GM12878 (cell line): Measurements from ENCODE around the gene TAS2R41.

Source experiments
- CTCF ChIP-seq, 3 experiments: IDR thresholded peaks in 2 of 3; conservative IDR thresholded peaks in 1 of 3; 2 replicates each; pipeline ENCODE4 v1.5.1; 2011; ENCODE audit warnings: low read depth in 3 of 3, low read length in 3 of 3, mild to moderate bottlenecking in 3 of 3, control low read depth in 2 of 3, moderate library complexity in 2 of 3, inconsistent platforms in 1 of 3, mixed read lengths in 1 of 3; ENCODE audit not compliant: control insufficient read depth in 2 of 3, insufficient read depth in 1 of 3; ENCODE audit errors: extremely low read depth in 1 of 3
- EGR1 ChIP-seq, 2 experiments: IDR thresholded peaks; 1 replicate in 1 of 2; 2 replicates in 1 of 2; pipeline ENCODE4 v1.6.1; 2011 to 2012; ENCODE audit warnings: low read depth in 2 of 2, low read length in 2 of 2, borderline replicate concordance in 1 of 2, mild to moderate bottlenecking in 1 of 2, moderate library complexity in 1 of 2
- TCF12 ChIP-seq: IDR thresholded peaks from 2 replicates; pipeline ENCODE4 v1.6.1; 2011; ENCODE audit warnings: low read depth, mild to moderate bottlenecking, low read length
- ZNF24 ChIP-seq: fragments of 450-650 bp; IDR thresholded peaks from 2 replicates; pipeline ENCODE4 v1.6.1; 2017; ENCODE audit warnings: antibody characterized with exemption, mild to moderate bottlenecking

GRCh38 chr7:143510854-143511592 is 33.4 kb downstream of the TAS2R41 start:
- TF ChIP-seq CTCF (IDR thresholded peaks at IDR 0.05 in 2 of 3, conservative IDR thresholded peaks at IDR 0.05 in 1 of 3; ENCODE audit: control insufficient read depth in 2 of 3, extremely low read depth in 1 of 3, insufficient read depth in 1 of 3, low read depth in 3 of 3, low read length in 3 of 3): no peak
- TF ChIP-seq ZNF24: no peak
- TF ChIP-seq TCF12: no peak
- no peak for TF ChIP-seq EGR1 (IDR thresholded peaks at IDR 0.05; ENCODE audit: borderline replicate concordance in 1 of 2, low read depth in 2 of 2, low read length in 2 of 2)
